OCI-LY7 (cell line): ENCODE measurements around the gene USP37.

Source experiments
- EZH2phosphoT487 ChIP-seq: fragments of 200-600 bp; sonication (generic); IDR thresholded peaks from 2 replicates; pipeline ENCODE4 v1.6.1; 2018; ENCODE audit warnings: low read depth, borderline replicate concordance, mild to moderate bottlenecking, mixed run types, antibody characterized with exemption, low read length, moderate library complexity, mixed read lengths
- TF ChIP-seq, protein P1 (sequence below): fragments of 200-600 bp; sonication (generic); conservative IDR thresholded peaks from 2 replicates; pipeline ENCODE4 v1.5.1; 2014; ENCODE audit warnings: mild to moderate bottlenecking, antibody characterized with exemption, low read length, moderate library complexity, mixed read lengths

DNA sequence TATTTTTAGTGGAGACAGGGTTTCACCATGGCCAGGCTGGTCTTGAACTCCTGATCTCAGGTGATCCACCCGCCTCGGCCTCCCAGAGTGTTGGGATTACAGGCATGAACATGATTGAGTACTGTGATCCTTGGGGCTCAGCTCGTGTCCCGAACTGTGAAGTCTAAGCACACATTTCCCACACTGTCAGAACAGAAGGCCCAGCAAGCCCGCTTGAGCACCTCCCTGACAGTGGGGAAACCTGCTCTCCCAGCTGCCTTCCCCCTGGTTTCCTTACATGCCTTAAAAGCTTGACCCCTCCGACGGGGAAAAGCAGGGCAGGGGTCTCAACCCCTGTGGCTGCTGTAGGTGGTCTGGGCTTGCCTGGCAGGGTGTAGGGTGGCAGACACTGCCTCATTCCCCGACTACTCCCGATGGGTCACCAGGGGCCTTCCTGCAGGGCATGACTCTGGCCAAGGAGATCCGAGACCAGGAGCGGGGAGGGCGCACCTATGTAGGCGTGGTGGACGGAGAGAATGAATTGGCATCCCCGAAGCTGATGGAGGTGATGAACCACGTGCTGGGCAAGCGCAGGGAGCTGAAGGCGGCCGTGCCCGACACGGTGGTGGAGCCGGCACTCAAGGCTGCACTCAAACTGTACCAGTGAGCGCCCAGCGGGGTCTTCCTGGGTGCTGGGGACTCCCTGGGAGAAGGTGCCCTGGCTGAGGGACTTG is 139.1 kb downstream of the USP37 start:
- TF ChIP-seq, protein P1, sequence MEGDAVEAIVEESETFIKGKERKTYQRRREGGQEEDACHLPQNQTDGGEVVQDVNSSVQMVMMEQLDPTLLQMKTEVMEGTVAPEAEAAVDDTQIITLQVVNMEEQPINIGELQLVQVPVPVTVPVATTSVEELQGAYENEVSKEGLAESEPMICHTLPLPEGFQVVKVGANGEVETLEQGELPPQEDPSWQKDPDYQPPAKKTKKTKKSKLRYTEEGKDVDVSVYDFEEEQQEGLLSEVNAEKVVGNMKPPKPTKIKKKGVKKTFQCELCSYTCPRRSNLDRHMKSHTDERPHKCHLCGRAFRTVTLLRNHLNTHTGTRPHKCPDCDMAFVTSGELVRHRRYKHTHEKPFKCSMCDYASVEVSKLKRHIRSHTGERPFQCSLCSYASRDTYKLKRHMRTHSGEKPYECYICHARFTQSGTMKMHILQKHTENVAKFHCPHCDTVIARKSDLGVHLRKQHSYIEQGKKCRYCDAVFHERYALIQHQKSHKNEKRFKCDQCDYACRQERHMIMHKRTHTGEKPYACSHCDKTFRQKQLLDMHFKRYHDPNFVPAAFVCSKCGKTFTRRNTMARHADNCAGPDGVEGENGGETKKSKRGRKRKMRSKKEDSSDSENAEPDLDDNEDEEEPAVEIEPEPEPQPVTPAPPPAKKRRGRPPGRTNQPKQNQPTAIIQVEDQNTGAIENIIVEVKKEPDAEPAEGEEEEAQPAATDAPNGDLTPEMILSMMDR = no peak
- no peak for TF ChIP-seq EZH2phosphoT487
